Measurements from ENCODE around the gene LRRN4.

The LRRN4 gene

DNA sequence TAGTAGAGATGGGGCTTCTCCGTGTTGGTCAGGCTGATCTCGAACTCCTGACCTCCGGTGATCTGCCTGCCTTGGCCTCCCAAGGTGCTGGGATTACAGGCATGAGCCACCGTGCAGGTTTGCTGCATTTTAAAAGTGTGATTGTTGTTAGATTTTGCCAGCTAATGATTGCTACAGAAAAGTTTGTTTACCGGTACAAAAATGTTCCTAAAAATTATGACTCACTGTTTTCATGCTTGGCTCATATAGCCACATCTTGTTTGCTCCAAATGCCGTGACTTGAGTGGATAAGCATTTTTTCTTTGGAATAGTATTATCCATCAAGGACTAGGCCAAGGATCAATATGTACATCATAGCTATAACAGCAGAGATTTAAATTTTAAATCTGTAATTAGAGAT is 24.3 kb downstream of the LRRN4 start:
- DNase-seq, result no peak

DNA sequence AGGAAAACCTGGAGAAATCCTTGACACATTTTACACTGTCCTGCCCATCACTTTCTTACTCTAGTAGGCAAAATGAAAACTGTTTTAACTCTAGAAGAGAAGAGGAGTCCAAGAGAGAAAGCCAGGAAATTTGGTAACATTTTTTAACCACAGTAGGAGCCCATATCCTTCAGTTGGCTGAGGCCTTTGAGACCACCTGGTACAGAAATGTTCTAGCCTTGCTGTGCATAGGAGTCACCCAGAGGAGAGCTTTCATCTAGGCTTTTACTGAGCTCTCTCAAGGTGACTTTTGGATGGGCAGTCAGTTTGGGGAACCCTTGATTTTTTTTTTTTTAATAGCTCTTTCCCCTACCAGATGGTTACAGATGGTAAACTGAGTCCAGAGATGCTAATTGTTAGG is 25.0 kb downstream of the LRRN4 start:
- DNase-seq, result no peak

DNA sequence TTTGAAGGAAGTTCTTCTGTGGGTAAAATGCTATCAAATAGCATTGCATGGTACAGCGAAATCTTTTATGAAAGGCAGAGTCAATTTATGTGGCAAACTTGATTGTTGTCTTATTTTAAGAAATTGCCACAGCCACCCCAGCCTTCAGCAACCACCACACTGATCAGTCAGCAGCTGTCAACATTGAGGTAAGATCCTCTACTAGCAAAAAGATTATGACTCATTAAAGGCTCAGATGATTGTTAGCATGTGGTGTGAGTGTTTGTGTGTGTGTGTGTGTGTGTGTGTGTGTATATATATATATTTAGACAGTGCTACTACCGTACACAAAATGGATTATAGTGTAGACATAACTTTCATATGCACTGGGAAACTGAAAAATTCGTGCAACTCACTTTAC is 27.8 kb downstream of the LRRN4 start:
- DNase-seq, result no peak

DNA sequence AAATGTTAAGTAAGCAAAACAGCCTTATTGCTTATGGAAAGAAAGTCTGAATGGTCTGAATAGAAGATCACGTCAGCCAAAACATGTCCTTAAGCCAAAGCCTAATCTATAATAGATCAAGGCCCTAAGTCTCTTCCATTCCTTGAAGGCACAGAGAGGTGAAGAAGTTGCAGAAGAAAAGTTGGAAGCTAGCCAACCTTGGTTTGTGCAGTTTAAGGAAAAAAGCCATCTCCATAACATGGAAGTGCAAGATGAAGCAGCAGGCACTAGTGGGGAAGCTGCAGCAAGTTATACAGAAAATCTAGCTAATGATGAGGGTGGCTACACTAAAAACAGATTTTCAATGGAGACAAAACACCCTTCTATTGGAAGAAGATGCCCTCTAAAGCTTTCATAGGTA is 29.1 kb downstream of the LRRN4 start:
- DNase-seq, result no peak

DNA sequence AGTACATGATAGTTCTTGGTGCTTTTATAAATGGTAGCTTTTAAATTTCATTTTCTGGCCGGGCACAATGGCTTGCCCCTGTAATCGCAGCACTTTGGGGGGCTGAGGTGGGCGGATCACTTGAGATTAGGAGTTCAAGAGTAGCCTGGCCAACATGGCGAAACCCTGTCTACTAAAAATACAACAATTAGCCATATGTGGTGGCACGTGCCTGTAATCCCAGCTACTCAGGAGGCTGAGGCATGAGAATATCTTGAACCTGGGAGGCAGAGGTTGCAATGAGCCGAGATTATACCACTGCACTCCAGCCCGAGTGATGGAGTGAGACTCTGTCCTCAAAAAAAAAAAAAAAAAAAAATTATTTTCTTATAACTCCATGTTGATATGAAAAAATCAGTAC is 36.0 kb downstream of the LRRN4 start:
- no peak for DNase-seq

DNA sequence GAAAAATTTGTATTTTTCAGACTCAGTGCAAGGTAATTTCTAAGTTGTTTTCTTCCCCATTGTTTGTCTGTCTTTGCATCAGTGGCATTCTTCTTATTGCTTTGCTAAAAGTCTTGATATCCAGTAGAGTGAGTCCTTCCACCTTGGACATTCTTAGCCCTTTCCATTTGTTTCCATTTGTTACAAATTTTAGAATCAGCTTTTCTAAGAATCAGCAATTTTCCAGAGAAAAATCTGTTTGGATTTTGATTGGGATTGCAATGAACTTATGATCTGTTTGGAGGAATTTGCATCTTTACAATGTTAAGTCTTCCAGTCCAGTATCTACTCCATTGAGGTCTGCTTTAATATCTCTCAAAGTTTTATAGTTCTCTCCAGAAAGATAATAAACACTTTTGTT is 36.4 kb downstream of the LRRN4 start:
- DNase-seq, result no peak

DNA sequence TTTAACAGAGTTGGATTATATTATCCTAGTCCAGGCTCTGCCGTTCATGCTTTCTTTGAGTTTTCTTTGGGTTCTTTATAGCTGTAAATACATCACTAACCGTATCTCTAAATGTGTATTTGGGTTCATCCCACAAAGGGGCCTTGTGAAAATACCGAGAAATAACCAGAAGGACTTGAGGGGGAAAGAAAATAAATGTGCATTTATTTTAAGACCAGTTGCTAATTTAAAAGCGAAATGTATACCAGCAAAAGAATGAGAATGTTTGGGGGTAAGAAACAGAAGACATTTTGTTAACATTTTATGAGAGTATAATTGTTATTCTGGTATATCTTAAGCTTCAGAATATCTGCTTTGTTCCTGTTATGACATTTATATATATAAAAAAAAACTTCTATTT is 38.9 kb downstream of the LRRN4 start:
- DNase-seq, result no peak

DNA sequence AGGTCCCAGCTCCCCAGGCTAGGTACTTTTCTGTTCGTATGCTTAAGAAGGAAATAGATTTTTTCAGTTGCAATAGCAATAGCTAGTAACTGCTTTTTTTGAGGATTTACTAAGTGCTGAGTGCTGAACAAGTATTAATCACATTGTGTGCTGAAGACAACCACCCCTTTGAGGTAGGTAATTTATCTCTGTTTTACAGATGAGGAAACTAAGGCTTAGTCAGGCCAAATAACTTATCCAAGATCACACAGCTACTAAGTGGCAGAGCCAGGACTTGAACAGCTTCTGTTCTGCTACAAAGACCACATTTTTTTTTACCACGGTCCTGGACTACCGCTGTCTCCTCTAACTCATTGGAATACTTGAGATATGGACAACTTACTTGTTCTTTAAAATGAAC is 39.8 kb downstream of the LRRN4 start:
- no peak for DNase-seq

DNA sequence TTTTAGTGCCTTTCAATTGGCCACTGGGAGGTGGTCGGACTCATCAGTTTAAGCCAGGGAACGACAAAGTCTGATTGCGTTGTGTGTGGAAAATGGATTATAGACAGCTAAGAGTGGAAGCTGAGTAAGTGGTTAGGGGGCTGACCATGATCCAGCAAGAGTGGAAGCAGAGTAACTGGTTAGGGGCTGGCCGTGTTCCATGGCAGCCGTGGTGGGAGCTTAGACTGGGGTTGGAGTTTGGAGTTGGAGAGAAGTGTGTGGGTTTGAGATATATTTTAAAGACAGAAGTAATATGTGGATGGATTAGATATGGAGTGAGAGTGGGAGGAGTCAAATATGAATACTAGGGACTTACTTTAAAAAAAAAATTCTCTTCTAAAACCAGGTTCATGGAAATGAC is 41.7 kb downstream of the LRRN4 start:
- no peak for DNase-seq

DNA sequence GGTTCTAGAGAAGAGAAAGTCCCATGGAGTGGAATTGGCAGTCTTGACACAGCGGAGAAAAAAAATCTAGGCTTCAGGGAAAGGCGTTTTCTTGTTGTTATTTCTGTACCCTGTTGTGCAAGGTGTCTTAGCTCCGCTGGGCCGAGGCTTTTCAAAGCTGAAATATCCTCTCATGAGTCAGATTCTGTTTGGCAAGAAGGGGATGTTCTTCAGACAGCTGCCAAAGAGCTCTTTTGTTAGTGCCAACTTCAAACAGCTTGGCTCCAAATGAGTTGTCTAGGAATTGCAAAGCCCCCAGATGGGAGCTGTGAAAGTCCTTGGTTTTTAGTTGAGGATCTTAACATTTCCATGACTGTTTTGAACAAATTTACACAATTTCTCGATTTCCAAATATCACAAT is 45.6 kb downstream of the LRRN4 start:
- DNase-seq, result no peak

DNA sequence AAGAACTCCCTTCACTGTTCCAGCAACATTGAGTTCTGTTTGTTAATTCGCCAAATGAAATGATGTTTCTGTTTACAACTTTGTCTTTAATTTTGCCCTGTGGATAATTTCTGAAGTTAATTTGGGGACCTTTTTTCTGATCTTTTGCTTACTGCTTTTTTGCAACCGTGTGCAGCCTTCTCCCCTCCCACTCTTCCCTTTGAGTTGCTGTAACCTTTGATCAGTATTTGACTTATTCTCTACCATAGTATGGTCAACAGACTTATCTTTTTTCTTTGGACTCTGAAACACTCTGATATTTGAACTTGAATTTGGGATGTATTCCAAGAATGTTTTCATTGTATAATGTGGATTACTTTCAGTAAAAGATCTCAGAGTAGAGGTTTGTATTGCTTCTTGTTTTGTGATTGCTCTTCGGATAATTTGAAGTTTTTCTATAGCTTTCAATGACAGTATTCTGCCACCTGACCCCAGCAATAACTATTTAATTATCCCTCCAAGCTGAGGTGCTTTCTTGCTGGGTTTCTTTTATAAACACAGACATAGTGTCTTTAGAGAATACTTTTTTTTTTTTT is 46.2 kb downstream of the LRRN4 start:
- DNase-seq, result no peak

DNA sequence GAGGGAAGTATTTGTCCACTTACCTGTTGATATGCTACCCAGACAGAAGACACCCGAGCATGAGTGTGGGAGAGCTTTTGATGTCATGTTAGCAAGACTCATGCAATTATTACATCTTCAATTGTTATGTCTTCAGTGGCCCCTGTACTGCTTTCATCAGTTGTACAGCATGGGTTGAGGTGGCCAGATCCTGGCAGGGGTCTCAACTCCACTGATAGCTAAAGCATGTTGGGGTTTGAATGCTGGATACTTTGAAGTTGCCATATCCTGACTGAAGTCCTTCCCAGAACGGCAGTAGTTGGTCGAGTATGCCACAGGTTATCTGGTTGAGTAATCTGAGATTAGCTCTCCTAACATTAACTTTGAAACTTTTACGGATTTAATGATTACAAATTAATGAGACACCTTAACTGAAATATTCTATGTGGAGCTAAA is 46.7 kb downstream of the LRRN4 start:
- no peak for DNase-seq

DNA sequence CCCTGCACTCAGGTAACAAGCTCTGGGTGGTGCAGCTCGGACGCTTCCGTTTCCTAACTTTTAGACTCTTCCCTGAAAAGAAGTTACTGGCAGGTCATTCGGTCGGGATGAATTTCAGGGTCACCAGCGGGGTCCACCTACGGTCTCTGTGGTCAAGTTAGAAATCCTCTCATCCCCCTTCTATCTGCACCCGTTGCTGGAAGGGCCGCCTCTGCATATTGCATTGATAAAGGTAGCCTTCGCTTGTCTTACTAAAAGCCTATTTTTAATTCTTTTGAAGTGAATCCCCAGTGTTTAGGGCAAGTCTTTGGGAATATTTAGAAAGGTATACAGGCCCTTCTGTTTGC is 47.3 kb downstream of the LRRN4 start:
- no peak for DNase-seq

DNA sequence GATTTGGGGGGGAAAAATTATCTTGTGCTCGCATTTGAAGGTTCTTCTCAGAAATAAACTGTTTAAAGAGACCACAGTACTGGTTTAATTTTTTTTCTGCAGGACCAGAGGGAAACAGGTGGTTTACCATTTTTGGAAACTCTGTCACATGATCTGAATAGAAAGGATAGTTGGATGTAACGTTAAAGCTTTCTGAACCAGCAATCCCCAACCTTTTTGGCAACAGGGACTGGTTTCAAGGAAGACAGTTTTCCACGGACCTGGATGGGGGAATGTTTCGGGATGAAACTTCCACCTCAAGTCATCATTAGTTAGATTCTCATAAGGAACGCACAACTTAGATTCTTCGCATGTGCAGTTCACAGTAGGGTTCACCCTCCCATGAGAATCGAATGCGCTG is 53.0 kb downstream of the LRRN4 start:
- DNase-seq, result no peak

DNA sequence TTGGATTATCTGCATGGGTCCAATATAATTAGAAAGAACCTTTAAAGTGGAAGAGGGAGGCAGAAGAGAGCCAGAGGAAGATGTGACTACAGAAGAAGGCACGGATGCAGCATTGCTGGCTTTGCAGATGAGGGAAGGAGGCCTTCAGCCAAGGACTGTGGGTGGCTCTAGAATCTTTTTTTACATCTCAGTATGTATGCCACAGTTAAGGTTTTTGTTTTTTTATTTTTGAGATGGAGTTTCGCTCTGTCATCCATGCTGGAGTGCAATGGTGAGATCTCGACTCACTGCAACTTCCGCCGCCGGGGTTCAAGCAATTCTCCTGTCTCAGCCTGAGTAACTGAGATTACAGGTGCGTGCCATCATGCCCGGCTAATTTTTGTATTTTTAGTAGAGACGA is 54.1 kb downstream of the LRRN4 start:
- DNase-seq, result no peak

DNA sequence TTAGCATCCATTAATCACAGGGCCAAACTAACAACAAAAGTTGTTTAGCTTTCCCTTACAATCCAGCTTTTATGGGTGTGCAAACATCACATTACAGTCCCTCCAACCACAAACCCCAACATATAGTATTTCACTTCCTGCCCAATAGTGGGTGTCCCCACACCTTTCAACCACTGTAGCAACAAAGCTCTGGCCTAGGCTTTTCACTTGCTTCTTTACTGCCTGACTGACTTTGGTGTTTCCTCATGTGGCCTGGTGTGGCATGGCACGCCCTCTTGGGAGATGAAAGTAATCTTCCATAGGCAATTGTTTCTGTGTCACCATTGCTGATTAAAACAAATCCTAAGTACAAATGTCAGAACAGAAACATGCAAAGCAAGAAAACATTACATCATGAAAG is 57.1 kb downstream of the LRRN4 start:
- DNase-seq, result peak; percentile 66

DNA sequence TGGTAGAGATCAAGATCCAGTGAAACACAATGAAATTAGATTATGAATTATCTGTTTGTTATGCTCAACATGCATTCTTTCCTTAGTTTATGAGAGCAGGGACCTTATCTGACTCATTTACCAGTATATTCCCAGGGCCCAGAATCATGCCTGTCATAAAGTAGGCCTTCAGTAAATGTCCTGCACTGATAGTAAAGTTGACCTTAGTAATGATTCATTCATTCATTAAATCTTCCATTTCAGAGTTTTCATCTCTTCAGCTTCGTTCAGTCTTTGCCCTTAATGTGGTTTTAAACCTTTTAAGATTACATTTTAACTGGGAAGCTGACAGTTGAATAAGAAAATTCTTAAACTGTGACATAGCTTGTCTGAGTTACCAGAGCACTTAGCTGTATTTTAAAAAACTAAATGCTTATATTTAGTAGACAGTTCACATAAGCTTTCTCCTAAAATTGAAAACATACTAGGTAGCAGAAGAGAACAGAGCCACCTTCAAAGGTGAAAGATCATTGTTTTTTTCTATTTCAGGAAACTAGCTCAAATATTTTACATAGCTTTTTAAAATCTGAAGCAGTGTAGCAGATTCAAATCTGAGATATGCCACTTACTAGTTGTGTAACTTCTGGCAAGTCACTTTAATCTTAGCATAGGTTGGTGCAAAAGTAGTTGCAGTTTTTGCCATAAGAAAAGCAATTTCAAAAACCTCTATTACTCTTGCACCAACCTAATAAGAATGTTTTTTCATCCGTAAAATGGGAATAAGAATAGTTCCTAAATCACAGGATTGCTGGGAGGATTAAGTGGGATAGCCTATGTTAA is 62.0 kb downstream of the LRRN4 start:
- no peak for DNase-seq

DNA sequence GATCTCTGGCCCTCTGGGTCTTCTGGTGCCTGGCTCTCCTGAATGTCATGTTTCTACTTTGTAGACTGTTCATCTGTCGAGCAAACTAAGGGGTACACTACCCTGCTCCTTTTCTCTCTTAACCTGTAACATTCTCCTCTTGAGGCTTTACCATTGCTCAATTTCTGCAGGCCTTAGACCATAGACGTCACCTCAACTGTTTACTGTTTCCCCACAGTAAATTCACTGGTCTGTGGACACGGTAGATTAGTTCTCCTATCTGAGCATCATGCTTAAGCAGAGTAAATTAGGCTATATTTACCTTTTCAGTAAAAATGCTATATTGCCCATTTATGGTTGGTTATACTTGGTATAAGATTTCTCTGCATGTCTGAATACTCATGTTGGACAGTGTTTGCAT is 62.9 kb downstream of the LRRN4 start:
- no peak for DNase-seq

All from CD4-positive, alpha-beta T cell treated with Interleukin-12 subunit alpha and Interleukin-12 subunit beta, for 1 hour (primary cell).